HG02588 (cell line): ENCODE data around the gene AFAP1L1.

Experiments used
- ATAC-seq: cut with Tn5 transposase; IDR thresholded peaks from one replicate; pipeline ENCODE4 v1.9.1; 2021; ENCODE audit warnings: mild to moderate bottlenecking, moderate library complexity; ENCODE audit not compliant: unreplicated experiment

AFAP1L1 gene

DNA sequence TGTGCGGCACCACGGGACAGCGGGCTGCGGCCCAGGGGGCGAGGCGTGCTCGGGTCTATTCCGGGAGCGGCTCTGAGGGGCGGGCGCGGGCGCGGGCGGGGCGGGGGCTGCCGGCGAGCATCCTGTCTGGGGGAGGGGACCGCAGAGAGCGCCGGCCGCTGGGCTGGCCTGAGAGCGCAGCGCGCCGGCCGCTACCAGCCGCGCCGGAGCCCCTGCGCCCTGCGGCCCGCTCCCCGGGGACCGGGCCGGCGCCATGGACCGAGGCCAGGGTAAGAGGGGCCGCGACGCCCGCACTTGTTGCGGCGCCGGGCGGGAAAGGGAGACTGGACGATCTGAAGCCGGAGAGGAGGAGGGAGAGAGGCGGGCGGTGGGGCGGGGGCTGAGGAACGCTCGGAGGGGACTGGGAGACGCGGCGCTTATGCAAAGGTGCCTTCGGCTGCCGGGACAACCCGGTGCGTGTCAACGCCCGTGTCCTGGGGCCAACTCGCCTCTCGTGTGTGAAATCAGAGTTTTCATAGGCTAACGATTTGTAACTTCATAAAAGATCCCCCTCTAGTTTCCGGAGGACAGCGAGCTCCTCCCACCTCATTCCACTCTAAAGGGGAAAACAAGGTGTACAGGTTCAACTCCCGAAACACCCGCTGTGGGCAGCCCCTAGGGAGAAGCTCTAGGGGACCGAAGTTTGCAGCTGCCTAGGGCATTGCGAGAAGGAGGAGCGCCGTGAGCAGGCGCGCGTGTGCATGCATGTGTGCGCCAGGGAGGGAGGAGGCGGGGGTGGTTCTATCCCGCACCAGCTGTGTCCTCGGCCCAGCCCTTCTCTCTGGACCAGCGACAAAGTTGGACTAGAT lies at the start of gene AFAP1L1:
TSS of gene AFAP1L1 (plus strand) at position 144 of the 848 bp plus-strand sequence. CDS start at position 254, 110 bp downstream.
- no peak for ATAC-seq

DNA sequence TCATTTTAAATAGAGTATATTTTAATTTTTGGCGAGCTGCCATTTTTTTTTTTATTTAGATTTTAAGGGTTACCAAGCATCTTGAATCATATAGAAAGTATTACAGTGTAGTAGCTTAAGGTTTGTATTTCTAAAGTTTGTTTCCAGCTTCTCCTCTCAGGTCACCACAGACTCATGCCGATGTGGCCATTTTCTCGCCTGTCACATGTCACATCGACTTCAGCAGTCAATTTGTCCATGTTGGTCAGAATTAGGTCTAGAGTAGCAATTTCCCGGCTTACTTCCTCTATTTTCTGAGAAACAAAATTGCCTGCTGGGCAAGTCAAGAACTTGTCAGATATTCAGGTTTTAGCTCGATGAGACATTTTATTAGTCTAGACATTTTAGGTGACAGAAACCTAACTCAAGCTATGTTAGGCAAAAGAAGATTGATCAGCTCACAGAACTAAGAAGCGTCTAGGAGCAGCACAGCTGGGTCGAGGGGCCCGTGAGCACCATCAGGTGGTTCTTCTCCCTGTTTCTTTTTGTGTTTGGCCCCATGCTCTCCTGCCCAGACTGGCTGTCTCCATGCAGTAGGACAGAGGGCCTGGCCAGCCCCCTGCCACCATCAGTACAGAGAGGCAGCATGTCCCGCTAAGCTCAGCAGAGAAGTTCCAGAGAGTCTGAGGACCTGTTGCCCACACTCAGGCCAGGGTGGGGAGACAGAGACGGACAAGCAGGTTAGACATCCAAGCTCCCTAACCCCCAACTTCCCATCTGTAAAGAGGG lies 48.4 kb upstream of the AFAP1L1 start:
- ATAC-seq = no peak

DNA sequence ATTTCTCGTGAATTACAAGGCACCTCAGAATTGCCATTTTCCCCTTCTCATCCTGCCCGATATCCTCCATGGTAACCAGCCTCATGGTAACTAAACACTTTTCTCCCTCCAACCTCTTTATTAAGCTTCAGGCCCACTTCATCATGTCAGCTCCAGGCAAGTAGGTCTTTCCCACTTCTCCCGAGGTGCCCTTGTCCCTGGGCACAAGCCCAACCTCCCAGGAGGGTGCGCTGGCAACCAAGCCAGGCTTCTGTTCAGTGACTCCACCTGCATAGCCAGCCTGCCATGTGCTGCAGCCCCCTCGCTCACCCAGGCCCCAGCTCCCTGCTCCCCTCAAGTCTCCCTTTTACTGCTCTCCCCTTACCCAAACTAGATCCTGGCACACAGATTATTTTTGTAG lies 47.4 kb upstream of the AFAP1L1 start:
- no peak for ATAC-seq

DNA sequence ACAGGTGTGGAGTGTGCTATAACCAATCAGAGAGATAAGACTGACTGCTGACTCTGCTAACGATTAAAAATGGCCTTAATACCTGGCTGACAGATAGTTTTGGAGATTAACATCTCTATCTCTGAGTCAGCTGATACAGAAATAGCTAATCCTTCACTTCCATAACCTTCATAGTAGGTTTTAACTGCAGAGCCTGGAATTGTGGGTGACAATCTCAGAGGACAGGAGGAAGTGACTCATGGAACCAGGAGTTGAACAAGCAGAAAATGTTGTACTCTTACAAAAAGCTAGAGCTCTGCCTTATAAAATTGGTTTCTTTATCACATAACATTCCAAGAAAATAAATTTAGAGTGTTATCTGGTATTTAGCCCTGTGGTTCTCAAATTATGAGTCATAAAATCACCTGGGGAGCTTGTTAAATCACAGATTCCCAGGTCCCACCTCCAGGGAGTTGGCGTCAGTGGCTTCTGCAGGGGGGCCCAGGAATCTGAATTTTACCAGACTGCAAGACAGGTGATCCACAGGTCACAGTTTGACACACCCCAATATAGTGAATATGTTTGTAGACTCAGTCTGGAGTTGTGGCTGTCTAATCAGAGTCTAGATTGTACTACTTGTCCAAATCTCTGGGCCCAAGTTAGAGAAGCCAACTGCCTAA lies 44.4 kb upstream of the AFAP1L1 start:
- ATAC-seq = no peak

DNA sequence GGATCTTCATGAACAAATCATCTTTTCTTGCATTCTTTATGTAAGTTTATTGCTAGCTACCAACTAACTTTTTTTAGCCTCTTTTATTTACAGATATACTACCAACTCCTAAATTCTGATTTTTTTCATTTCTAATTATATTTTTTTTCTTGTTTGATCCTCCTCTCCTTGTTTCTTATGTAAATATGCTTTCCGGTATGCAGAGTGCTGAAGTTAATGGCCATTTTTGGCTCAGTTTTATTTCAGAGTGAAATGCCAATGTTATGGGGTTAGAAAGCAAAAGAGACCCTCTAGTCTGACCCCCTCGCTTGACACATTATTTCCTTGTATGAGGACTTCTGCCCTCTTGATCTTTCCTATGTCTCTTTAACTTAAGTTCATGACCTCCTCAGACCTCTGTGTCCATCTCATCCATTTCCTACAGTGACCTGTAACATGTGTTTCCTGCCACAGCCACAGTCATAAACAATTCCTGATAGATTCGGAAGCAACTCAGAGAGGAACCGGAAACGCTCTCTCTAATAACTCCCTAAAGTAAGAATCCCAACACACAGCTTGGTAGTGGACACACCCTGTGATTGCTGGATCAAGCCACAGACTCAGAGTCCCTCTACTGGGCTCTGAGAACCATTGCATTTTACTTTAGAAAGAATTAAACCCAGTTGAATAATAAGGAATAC lies 42.9 kb upstream of the AFAP1L1 start:
- no peak for ATAC-seq

DNA sequence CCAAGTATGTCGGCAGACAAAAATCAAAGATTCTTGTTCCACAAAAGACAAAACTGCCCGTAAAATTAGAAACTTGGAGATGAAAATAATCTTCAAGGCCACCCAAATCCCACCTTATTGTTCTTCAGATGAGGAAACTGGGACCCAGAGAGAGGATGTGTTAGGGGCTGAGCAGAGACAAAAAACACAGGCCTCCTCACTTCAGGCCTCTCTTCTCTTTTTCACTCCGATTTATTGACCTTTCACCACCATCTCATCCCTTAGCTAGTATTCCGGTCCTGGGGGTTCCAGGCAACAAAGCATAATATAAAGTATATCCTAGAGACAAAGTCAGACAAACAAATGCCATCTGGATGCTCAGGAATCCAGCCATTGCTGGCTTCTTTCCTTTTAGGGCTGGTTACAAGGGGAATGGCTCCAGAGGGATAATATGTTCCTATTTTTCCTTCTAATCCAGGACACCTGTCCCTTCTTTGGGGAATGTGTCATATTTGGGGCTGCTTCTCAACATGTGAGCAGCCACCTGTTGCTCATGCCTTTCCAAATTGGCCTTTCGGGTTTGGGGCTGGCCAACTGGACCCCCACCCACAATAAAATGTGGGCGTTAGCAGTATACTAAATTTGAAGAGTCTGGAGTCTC lies 42.2 kb upstream of the AFAP1L1 start:
- no peak for ATAC-seq

DNA sequence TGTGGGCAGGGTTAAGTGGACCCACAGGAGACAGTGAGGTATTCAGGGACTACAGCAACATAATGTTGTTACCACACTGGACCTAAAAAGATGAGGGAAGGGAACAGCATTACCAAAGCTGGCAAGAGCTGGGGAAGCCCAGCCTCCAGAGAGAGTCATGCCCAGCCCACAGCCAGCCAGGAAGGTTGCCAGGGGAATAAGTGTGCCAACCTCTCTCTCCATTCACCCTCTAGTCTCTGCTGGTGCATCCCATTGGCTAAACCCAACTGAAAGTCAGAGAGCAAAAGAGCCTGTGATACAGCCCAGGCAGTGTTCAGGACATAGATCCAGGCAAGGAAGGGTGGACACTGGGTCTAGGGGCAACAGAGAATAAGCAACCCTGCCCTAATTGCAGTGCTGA lies 35.8 kb upstream of the AFAP1L1 start:
- no peak for ATAC-seq

DNA sequence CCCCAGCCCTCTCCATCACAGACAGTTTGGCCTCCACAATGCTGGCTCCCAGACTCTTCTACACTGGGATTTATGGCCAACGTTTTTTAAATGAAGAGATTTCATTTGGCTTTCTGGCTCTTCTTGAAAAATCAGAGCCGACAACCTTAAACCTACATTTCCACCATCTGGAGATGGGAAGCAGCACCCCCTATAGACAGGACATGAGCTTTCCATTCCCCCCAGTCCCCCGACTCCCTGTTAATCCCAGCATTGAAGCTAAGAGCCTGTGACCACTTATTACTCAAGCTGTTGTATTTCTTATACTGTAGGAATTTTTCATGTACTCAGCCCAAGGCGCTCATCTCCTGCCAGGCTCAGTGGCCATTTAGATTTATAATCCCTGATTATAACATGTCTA lies 34.0 kb upstream of the AFAP1L1 start:
- no peak for ATAC-seq

DNA sequence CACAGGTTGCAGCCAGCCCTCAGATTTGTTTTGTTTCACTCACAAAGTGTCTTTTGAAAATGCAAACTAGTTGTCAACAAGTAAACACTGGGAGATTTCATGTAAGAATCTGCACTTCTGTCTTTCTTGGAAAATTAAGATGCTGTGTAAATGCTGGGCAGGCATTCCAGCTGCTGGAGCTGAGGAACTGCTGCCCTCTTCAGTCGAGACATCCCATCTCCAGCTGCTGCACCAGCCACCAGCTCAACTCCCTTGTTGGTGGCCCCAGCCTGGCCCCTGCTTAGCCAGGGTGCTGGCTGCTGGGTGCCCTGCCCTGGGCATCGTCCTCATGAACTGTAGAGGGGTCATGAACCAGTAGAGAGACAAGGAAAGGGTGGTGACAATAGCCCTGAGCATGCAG lies 33.1 kb upstream of the AFAP1L1 start:
- no peak for ATAC-seq

DNA sequence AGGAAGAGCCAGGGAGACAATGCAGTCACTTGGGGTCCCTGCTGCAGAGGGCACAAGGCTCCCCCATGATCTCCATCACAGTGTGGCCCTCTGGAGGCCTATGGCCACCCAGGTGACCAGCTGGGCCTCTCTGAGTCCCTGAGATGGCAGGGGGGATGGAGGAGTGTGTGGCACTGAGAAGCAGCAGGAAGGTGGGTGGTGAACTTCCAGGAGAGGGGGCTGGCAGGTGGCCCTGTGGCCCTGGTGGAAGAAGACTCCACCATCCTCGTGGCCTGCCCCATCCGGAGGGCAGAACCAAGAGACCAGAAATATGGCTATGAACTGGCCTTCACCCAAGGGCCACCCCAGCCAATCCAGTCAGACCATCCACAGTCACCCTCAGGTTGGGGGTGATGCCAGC lies 31.7 kb upstream of the AFAP1L1 start:
- no peak for ATAC-seq

DNA sequence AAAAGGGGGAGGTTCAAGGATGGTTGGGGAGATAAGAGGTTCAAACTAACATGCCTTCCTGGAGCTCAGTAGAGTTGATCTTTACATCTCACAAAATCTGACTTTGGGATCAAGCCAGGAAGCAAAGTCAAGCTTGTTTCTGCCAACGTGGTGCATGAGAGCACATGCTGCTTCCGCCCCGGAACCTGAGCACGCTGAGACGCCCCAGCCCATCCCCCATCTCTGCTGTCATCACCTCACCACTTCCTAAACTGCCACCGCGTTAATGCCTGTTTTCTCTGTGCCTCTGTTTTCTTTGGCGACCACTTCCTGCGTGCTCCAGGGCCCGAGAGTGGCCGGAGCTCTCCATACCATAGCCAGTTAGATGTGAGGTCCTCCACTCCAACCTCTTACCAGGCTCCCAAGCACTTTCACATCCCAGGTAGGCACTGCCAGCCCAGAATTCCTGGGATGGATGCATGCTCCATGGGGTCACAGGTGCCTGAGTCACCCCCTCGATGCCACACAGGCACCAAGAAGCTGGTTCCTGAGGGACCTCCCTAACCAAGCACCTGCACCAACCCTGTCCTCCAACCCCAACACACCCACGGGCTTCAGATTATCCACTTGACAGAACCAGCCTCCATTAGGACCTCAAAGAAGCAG lies 31.2 kb upstream of the AFAP1L1 start:
- no peak for ATAC-seq

DNA sequence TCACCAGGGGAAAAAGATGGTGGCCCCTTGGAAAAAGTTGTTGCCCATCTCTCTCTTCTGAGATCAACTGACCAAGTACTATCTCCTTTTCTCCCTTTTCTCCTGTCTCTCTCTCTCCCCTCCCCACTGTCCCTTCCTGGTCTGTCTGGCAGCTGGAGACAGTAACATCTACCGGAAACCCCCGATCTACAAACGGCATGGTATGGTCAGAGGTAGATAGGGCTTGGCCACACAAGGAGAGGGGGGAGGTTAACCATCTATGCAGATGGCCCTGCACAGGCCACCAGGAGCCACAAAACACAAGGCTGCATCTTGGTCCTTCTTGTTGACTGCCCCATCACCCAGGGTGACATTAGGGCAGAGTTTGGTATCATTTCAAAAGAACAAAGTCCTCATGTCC lies 29.3 kb upstream of the AFAP1L1 start:
- ATAC-seq = no peak

DNA sequence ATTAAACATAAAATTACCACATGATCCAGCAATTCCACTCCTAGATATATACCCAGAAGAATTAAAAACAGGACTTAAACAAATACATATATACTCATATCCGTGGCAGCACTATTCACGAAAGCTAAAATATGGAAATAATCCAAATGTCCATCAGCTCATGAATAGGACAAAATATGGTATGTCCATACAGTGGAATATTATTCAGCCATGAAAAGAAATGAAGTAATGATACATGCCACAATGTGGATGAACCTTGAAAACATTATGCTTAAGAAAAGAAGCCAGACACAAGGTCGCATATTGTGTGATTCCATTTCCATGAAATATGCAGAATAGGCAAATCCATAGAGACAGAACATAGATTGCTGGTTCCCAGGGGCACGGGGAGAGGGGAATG lies 24.8 kb upstream of the AFAP1L1 start:
- no peak for ATAC-seq

DNA sequence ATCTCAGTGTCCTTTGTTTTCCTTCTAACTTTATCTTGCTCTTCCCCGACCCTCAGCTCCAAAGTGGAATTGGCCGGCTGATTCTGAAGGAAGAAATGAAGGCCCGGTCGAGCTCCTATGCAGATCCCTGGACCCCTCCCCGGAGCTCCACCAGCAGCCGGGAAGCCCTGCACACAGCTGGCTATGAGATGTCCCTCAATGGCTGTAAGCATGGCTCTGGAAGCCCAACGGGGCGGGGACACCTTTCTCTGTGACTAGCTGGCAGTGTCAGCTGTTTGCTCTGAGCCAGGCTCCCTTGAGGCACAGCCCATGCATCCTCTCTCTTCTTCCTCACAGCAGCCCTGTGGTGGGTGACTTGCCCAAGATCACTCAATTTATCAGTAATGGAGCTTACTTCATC lies 23.9 kb upstream of the AFAP1L1 start:
- no peak for ATAC-seq

DNA sequence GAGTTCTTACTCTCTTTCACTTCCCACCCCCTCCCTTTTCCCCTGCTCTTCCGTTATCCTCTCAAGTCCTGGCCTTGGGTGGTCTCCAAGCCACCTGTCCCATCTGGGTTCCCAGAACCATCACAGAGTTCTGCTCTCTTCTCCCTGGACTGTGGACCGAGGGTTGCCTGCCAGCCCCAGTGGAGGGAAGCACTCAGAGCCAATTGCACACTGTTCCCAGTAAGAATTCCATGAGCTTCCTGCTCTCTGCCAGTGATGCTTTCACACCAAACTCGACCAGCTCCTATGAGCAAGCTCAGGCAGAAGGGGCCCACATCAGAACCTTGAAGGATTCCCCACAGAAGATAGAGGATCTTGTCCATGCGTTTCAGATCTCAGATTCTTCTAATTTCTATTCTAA lies 20.1 kb upstream of the AFAP1L1 start:
- ATAC-seq = no peak

DNA sequence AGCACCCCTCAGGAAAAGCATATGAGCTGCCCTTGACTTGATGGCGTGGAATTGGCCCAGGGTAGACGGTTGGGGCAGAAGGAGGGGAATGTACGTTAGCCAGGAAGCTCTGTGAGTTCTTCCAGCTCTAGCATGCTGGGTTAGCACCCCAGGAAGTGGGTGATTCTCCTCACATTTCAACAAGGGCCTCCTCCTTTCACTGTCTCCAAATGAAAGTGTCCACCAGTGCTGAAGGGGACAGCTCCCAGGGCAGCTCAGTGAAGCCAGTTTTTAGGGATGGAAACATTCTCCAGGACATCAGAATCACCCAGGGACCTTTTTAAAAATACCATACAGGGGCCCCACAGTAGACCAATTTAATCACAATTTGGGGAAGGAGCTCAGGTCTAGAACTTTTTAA lies 17.2 kb upstream of the AFAP1L1 start:
- no peak for ATAC-seq

DNA sequence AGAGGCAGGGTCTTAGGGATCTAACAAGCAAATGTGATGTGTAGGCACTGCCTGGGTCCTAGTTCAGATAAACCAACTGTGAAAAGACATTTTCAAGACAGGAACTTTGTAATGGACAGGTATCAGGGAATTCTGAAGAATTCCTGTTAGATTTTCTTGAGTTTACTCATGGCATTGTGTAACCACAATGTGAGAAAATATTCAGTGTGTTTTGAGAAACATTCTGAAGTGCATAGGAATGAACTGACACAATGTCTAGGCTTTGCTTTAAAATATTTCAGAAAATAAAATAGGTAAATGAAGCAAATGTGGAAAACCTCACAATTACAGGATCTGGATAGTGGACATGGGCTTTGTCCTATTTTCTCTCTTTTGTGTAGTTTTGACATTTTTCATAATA lies 15.2 kb upstream of the AFAP1L1 start:
- no peak for ATAC-seq

DNA sequence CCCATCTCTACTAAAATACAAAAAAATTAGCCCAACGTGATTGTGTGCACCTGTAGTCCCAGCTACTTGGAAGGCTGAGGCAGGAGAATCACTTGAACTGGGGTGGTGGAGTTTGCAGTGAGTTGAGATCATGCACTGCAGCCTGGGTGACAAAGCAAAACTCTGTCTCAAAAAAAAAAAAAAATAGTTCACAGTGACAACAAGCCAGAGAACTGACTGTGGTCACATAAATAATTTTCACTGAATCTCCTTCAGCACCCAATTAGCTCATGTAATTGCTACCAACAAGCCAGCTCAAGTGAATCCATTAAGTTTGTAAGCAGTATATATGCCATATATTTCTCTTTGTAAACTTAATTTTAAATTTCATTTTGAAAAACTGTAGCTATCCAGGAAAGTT lies 14.5 kb upstream of the AFAP1L1 start:
- ATAC-seq = no peak

DNA sequence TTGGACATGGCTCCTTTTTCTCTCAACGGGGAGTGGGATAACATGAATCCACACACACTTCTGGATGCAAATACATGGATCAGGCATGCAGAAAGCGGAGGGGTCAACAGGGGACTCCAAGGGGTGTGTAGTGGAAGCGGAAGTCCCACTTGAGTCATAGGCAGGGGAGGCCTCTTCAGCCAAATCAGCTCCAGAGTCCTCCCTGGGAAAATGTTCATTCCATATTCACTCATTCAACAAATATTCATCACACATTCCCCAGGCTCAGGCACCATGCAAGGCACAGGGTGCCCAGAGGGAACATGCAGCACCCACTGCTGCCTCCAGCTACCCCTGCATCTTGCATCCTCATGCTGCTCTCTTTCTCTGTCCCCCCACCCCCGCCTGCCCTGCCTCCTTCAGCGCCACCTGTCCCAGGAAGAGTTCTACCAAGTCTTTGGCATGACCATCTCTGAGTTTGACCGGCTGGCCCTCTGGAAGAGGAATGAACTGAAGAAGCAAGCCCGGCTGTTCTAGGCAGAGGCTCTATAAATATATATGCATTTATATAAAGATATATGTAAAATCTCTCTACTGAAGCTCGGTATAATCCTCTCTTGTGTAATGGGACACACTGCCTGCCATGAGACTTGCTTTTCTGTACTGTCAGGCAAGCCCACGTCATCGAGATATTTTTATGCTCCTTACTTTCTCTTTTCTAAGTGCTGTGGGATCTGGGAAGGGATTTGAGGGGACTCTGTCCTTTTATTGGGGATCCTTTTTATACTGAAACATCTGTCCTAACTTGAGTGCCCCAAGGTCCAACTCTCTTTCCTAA lies 13.6 kb upstream of the AFAP1L1 start:
- no peak for ATAC-seq
